Measurements from ENCODE around the gene EPB41L1.

Gene EPB41L1

DNA sequence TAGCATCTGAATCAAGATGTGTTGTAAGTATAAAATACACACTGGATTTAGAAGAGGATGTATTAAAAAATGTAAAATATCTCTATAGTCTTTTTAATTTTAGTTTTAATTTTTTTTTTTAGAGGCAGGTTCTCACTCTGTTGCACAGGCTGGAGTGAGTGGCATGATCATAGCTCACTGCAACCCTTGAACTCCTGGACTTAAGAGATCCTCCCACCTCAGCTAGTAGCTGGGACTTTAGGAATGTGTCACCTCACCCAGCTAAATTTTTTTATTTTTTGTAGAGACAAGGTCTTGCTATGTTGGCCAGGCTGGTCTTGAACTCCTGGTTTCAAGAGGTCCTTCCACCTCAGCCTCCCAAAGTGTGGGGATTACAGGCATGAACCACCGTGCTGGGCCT, 46.7 kb upstream of the EPB41L1 start:
- TF ChIP-seq CREB1 (IDR thresholded peaks at IDR 0.05; ENCODE audit: low read depth) = no peak
- no peak for TF ChIP-seq RAD21 (IDR thresholded peaks at IDR 0.05; ENCODE audit: low read depth)
- TF ChIP-seq, protein P1, sequence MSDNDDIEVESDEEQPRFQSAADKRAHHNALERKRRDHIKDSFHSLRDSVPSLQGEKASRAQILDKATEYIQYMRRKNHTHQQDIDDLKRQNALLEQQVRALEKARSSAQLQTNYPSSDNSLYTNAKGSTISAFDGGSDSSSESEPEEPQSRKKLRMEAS (IDR thresholded peaks at IDR 0.05) = no peak

DNA sequence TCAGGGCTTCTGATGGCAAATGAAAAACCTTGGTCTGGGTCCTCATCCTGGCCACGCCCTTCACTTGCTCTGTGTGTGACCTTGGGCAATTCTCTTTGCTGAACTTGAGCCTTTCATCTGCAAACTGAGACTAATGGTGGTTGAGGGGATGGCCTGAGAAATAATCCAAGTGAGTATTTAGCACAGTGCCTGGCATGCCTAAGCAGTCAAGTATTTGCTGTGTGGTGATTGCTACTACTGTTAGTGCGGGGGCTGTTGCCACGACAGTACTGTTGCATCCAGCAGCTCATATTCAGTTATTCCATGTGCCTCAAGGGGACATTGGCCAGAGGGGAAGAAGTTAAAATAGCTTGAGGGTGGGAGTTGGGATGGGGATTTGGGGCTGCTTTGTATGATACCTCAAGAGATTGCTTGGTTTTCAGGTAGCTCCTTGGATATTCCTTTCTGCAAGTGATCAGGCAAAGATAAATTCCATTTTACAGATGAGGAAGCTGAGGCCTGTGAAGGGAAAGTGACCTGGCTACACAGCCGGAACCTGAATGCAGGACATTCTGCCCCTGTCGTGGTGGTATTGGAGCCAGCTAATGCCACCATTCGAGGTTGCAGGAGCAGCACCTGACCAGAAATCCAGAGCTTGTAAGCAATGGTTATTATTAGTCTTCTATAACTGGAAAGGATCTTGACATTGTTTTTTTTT, 45.1 kb upstream of the EPB41L1 start:
- TF ChIP-seq CEBPB (IDR thresholded peaks at IDR 0.05) = no peak
- no peak for TF ChIP-seq YY1 (IDR thresholded peaks at IDR 0.05; ENCODE audit: low read depth)
- TF ChIP-seq CREB1 (IDR thresholded peaks at IDR 0.05; ENCODE audit: low read depth) = no peak
- TF ChIP-seq RAD21 (IDR thresholded peaks at IDR 0.05; ENCODE audit: low read depth) = no peak
- TF ChIP-seq EGR1 (IDR thresholded peaks at IDR 0.05) = no peak
- no peak for TF ChIP-seq TAF1 (IDR thresholded peaks at IDR 0.05; ENCODE audit: low read depth)
- no peak for TF ChIP-seq FOXM1 (IDR thresholded peaks at IDR 0.05; ENCODE audit: borderline replicate concordance, low read depth)
- no peak for TF ChIP-seq EP300 (IDR thresholded peaks at IDR 0.05; ENCODE audit: borderline replicate concordance)
- TF ChIP-seq ZBTB7A (IDR thresholded peaks at IDR 0.05; ENCODE audit: low read depth) = no peak

DNA sequence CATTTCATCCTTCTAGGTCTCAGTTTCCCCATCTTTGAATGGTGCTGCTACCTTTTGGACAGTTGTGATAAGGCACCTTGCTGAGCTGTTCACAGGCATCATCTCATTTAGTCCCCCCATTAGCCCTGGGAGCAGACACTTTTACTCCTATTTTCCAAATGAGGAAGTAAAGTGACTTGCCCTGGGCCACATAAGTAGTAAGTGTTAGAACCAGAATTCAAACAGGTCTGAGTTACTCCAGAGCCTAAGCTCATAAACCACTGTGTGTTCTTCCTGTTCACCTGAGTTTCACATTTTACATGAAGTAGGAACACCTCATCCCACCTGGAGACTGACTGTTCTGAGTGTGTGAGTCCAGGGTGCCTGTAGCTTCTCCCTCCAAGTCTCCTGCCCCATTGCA, 43.5 kb upstream of the EPB41L1 start:
- TF ChIP-seq, protein P2, sequence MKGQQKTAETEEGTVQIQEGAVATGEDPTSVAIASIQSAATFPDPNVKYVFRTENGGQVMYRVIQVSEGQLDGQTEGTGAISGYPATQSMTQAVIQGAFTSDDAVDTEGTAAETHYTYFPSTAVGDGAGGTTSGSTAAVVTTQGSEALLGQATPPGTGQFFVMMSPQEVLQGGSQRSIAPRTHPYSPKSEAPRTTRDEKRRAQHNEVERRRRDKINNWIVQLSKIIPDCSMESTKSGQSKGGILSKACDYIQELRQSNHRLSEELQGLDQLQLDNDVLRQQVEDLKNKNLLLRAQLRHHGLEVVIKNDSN (IDR thresholded peaks at IDR 0.05) = no peak
- TF ChIP-seq FOXM1 (IDR thresholded peaks at IDR 0.05; ENCODE audit: borderline replicate concordance, low read depth) (no peak), RAD21 (IDR thresholded peaks at IDR 0.05; ENCODE audit: low read depth) (no peak), CEBPB (IDR thresholded peaks at IDR 0.05) (no peak), TEAD4 (IDR thresholded peaks at IDR 0.05) (no peak), TCF12 (IDR thresholded peaks at IDR 0.05; ENCODE audit: low read depth) (no peak), ZBTB7A (IDR thresholded peaks at IDR 0.05; ENCODE audit: low read depth) (no peak), CREB1 (IDR thresholded peaks at IDR 0.05; ENCODE audit: low read depth) (no peak), TAF1 (IDR thresholded peaks at IDR 0.05; ENCODE audit: low read depth) (no peak), EP300 (IDR thresholded peaks at IDR 0.05; ENCODE audit: borderline replicate concordance) (no peak), NFIC (IDR thresholded peaks at IDR 0.05) (no peak), EGR1 (IDR thresholded peaks at IDR 0.05) (no peak), YY1 (IDR thresholded peaks at IDR 0.05; ENCODE audit: low read depth) (no peak)
- TF ChIP-seq, protein P1 (IDR thresholded peaks at IDR 0.05) = no peak
- TF ChIP-seq, protein P3, sequence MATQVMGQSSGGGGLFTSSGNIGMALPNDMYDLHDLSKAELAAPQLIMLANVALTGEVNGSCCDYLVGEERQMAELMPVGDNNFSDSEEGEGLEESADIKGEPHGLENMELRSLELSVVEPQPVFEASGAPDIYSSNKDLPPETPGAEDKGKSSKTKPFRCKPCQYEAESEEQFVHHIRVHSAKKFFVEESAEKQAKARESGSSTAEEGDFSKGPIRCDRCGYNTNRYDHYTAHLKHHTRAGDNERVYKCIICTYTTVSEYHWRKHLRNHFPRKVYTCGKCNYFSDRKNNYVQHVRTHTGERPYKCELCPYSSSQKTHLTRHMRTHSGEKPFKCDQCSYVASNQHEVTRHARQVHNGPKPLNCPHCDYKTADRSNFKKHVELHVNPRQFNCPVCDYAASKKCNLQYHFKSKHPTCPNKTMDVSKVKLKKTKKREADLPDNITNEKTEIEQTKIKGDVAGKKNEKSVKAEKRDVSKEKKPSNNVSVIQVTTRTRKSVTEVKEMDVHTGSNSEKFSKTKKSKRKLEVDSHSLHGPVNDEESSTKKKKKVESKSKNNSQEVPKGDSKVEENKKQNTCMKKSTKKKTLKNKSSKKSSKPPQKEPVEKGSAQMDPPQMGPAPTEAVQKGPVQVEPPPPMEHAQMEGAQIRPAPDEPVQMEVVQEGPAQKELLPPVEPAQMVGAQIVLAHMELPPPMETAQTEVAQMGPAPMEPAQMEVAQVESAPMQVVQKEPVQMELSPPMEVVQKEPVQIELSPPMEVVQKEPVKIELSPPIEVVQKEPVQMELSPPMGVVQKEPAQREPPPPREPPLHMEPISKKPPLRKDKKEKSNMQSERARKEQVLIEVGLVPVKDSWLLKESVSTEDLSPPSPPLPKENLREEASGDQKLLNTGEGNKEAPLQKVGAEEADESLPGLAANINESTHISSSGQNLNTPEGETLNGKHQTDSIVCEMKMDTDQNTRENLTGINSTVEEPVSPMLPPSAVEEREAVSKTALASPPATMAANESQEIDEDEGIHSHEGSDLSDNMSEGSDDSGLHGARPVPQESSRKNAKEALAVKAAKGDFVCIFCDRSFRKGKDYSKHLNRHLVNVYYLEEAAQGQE (IDR thresholded peaks at IDR 0.05; ENCODE audit: low read depth) = no peak

DNA sequence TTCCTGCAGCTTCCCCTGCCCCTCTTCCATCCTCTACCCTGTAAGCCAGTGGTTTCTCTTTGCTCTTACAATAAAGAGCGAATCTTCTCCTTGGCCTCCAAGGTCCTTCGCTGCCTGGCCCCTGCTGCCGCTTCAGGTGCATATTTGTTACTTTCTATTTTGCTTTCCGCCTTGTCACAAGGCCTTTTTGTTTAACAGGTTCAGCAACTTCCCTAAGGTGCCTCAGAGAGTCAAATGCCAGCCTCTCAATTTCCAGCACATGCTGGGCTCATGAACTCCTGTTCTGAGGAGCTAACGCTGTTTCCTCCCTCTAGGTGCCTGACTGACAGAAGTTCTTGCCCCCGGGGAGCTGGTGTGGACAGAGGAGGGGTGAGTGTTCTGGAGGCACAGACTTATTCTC, 42.4 kb upstream of the EPB41L1 start:
- TF ChIP-seq TEAD4 (IDR thresholded peaks at IDR 0.05) (0 out of 2 replicates have a peak, but pooled peaks have one; percentile 16), EGR1 (IDR thresholded peaks at IDR 0.05) (0 out of 2 replicates have a peak, but pooled peaks have one; percentile 2), CREB1 (IDR thresholded peaks at IDR 0.05; ENCODE audit: low read depth) (no peak)
- TF ChIP-seq, protein P1 (IDR thresholded peaks at IDR 0.05) = peak; percentile 77

DNA sequence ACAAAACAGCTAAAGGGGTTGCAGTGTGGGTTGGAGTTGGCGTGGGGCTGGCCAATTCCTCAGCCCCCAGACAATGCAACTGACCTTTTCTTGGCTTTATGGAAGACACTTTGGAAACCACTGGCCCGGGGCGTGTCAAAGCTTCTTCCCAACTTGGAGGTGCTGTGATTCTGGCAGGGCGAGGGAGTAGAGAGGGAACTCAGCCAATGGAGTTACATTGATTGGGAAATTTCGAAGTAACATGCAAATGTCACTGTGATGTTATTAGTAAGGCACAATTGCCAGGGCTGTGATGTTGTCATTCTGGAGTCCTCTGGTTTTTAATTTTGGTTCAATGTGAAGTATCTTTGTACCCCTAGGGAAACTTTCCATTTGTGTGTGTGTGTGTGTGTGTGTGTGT, 41.5 kb upstream of the EPB41L1 start:
- TF ChIP-seq CEBPB (IDR thresholded peaks at IDR 0.05) = no peak
- TF ChIP-seq, protein P2 (IDR thresholded peaks at IDR 0.05) = no peak
- no peak for TF ChIP-seq TEAD4 (IDR thresholded peaks at IDR 0.05)
- no peak for TF ChIP-seq TAF1 (IDR thresholded peaks at IDR 0.05; ENCODE audit: low read depth)
- no peak for TF ChIP-seq CREB1 (IDR thresholded peaks at IDR 0.05; ENCODE audit: low read depth)
- no peak for TF ChIP-seq ZBTB7A (IDR thresholded peaks at IDR 0.05; ENCODE audit: low read depth)
- TF ChIP-seq FOXM1 (IDR thresholded peaks at IDR 0.05; ENCODE audit: borderline replicate concordance, low read depth) = no peak
- TF ChIP-seq, protein P3 (IDR thresholded peaks at IDR 0.05; ENCODE audit: low read depth) = no peak
- no peak for TF ChIP-seq RAD21 (IDR thresholded peaks at IDR 0.05; ENCODE audit: low read depth)
- no peak for TF ChIP-seq EP300 (IDR thresholded peaks at IDR 0.05; ENCODE audit: borderline replicate concordance)
- TF ChIP-seq YY1 (IDR thresholded peaks at IDR 0.05; ENCODE audit: low read depth) = no peak
- no peak for TF ChIP-seq NFIC (IDR thresholded peaks at IDR 0.05)
- TF ChIP-seq, protein P1 (IDR thresholded peaks at IDR 0.05) = no peak
- no peak for TF ChIP-seq EGR1 (IDR thresholded peaks at IDR 0.05)
- TF ChIP-seq TCF12 (IDR thresholded peaks at IDR 0.05; ENCODE audit: low read depth) = no peak

Measured in Ishikawa (cell line).